ENCODE measurements around the gene SGO2. TPM values are rescaled to one million over a fixed set of nuclear protein-coding genes. Genes with fewer than 3 reads are reported as not detected.

The SGO2 gene
- total and polyA plus RNA-seq, 2 of the 13 experiments (the other 11 are each of a cell fraction or from before 2014, with no cell fraction given) = 5.1 to 16.2 TPM

GRCh38 chr2:200588076-200588678 is 62.2 kb downstream of the SGO2 start:
- intact Hi-C loops (cut with micrococcal nuclease; ENCODE audit: unreplicated experiment) = loop anchor here (5.0 kb wide), 1 partner anchor 39 kb away; no protein-coding TSS in a partner anchor
- Histone ChIP-seq H3K4me1 (ENCODE audit: insufficient read depth, low read length) (peaks cover 53% of the 10 kb centered on the region), H3K9ac (ENCODE audit: insufficient read depth, low read depth, low read length) (no peak overlapping the region), H3K9me3 (ENCODE audit: low read length) (no peaks in the 10 kb centered on the region), H4K20me1 (ENCODE audit: insufficient read depth, low read length) (no peaks in the 10 kb centered on the region), H2AFZ (ENCODE audit: low read length) (no peak overlapping the region), H3K27me3 (ENCODE audit: control insufficient read depth in 1 of 2, insufficient read depth in 2 of 2, low read length in 2 of 2) (no peaks in the 10 kb centered on the region; a peak in 1 of 5 replicates), H3K4me2 (ENCODE audit: low read depth, low read length) (no peak overlapping the region), H3K27ac (ENCODE audit: extremely low read length, insufficient read depth, low read length) (no peak overlapping the region), H3K36me3 (replicated peaks in 1 of 2; ENCODE audit: control insufficient read depth in 1 of 2, insufficient read depth in 2 of 2, low read length in 2 of 2) (no peaks in the 10 kb centered on the region), H3K4me3 (replicated peaks in 1 of 3; ENCODE audit: insufficient read depth in 1 of 3, low read depth in 2 of 3, low read length in 3 of 3) (no peak overlapping the region), H3K79me2 (ENCODE audit: insufficient read depth, low read length) (no peaks in the 10 kb centered on the region)
- in situ Hi-C loops (cut with HindIII; ENCODE audit: extremely low pct_ligation_motif_present, low pct_unique_long_range_greater_than_20kb) = loop anchor here (5.0 kb wide), 1 partner anchor 69 kb away; no protein-coding TSS in a partner anchor
- no peak for ATAC-seq
- ChIA-PET POLR2A (interaction anchor here (1.3 to 4.6 kb wide), 3 partner anchors 15 to 60 kb away, joined by 5 to 73 read pairs (median 58); no protein-coding TSS in a partner anchor), CTCF (ENCODE audit: low intra/inter-chr PET ratio, low total read pairs) (no interaction called here)
- 69% methylated on average over 4 of the region's 4 CpGs for WGBS (ENCODE audit: low lambda C conversion rate)
- BruUV-seq (replicated peaks) = no TSS peak
- no peak for DNase-seq (ENCODE audit: low spot score)
- FAIRE-seq = no peak
- TF ChIP-seq ZNF747 (CRISPR knock-in tag; IDR thresholded peaks at IDR 0.05; ENCODE audit: borderline replicate concordance) (no peak), MYC (CRISPR knock-in tag; IDR thresholded peaks at IDR 0.05; ENCODE audit: borderline replicate concordance) (no peak), POGZ (CRISPR knock-in tag; IDR thresholded peaks at IDR 0.05) (0 out of 2 replicates have a peak, but pooled peaks have one; percentile 12), SOX6 (IDR thresholded peaks at IDR 0.05) (no peak), SOX6 (CRISPR knock-in tag; IDR thresholded peaks at IDR 0.05) (peak; percentile 37; the same call in 1 of the 2 replicates), ZNF850 (CRISPR knock-in tag; conservative IDR thresholded peaks at IDR 0.05) (no peak), KDM1A (CRISPR knock-in tag; IDR thresholded peaks at IDR 0.05) (peak; percentile 91), ONECUT2 (CRISPR knock-in tag; IDR thresholded peaks at IDR 0.05) (peak; percentile 69), MAZ (IDR thresholded peaks at IDR 0.05; ENCODE audit: borderline replicate concordance, low read depth, low read length) (no peak), MAZ (CRISPR knock-in tag; IDR thresholded peaks at IDR 0.05; ENCODE audit: low read depth) (no peak), JUN (CRISPR knock-in tag; IDR thresholded peaks at IDR 0.05) (no peak), THYN1 (CRISPR knock-in tag; IDR thresholded peaks at IDR 0.05; ENCODE audit: borderline replicate concordance, low read depth) (no peak), HDAC2 (CRISPR knock-in tag; IDR thresholded peaks at IDR 0.05) (0 out of 2 replicates have a peak, but pooled peaks have one; percentile 37), ZNF138 (CRISPR knock-in tag; IDR thresholded peaks at IDR 0.05; ENCODE audit: low read depth) (no peak), ZNF235 (CRISPR knock-in tag; IDR thresholded peaks at IDR 0.05; ENCODE audit: borderline replicate concordance) (no peak)
- TF ChIP-seq, protein P1, sequence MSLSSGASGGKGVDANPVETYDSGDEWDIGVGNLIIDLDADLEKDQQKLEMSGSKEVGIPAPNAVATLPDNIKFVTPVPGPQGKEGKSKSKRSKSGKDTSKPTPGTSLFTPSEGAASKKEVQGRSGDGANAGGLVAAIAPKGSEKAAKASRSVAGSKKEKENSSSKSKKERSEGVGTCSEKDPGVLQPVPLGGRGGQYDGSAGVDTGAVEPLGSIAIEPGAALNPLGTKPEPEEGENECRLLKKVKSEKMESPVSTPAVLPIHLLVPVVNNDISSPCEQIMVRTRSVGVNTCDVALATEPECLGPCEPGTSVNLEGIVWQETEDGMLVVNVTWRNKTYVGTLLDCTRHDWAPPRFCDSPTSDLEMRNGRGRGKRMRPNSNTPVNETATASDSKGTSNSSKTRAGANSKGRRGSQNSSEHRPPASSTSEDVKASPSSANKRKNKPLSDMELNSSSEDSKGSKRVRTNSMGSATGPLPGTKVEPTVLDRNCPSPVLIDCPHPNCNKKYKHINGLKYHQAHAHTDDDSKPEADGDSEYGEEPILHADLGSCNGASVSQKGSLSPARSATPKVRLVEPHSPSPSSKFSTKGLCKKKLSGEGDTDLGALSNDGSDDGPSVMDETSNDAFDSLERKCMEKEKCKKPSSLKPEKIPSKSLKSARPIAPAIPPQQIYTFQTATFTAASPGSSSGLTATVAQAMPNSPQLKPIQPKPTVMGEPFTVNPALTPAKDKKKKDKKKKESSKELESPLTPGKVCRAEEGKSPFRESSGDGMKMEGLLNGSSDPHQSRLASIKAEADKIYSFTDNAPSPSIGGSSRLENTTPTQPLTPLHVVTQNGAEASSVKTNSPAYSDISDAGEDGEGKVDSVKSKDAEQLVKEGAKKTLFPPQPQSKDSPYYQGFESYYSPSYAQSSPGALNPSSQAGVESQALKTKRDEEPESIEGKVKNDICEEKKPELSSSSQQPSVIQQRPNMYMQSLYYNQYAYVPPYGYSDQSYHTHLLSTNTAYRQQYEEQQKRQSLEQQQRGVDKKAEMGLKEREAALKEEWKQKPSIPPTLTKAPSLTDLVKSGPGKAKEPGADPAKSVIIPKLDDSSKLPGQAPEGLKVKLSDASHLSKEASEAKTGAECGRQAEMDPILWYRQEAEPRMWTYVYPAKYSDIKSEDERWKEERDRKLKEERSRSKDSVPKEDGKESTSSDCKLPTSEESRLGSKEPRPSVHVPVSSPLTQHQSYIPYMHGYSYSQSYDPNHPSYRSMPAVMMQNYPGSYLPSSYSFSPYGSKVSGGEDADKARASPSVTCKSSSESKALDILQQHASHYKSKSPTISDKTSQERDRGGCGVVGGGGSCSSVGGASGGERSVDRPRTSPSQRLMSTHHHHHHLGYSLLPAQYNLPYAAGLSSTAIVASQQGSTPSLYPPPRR (CRISPR knock-in tag; IDR thresholded peaks at IDR 0.05; ENCODE audit: borderline replicate concordance) = peak; percentile 25; the same call in 1 of the 2 replicates

All from HepG2 (cell line).